Left colon (tissue), 2 donors: ENCODE data around the gene ZBTB20. TPM values are rescaled to one million over a fixed set of nuclear protein-coding genes. Genes with fewer than 3 reads are reported as not detected.

Experiments used
- ATAC-seq: fragments of 200-7000 bp; cut with Tn5 transposase; one replicate; pipeline ENCODE4 v1.9.1; 2020; ENCODE audit warnings: mild to moderate bottlenecking, moderate library complexity
- DNase-seq, 2 donors: peaks; one replicate each; pipeline ENCODE4 v3.0.0-alpha.2; 2020
- intact Hi-C, 2 donors: fragments of 100-400 bp; cut with DNase I in 1 of 2; cut with micrococcal nuclease in 1 of 2; formaldehyde crosslinking; loops; one replicate each; pipeline versions ENCODE4 v1.11.2 to v1.14.0; 2022; cut with DNase I, micrococcal nuclease
- total RNA-seq, 2 donors: library from RNA; stranded (reverse); fragmentation: NEBNext Ultra II Directional; extraction: Animal tissue kit (Norgen Biotek cat#: 25700); gene quantifications; one replicate each; pipeline ENCODE4 v1.2.1, GENCODE V29; 2021
- donor health status: DM: no; HTN: no; CAD: no.
- donor health status: DM: yes; HTN: yes; CAD: no.

The ZBTB20 gene
- total RNA-seq, 2 donors from 2014 or later: 27.1 to 27.3 TPM

- DNase-seq (no peak), ATAC-seq (no peak)
- intact Hi-C loops: no loop called here
These were observed 640.3 kb downstream of the ZBTB20 start for GRCh38 chr3:114506591-114507300.

- intact Hi-C loops: no loop called here
- ATAC-seq: no peak
- no peak for DNase-seq
These were observed 642.0 kb downstream of the ZBTB20 start for GRCh38 chr3:114504941-114505628.

- ATAC-seq (no peak), DNase-seq (no peak)
- intact Hi-C loops: no loop called here
These were observed 644.9 kb downstream of the ZBTB20 start for GRCh38 chr3:114502204-114502603.

GRCh38 chr3:114499976-114500375 is 647.1 kb downstream of the ZBTB20 start:
- no peak for ATAC-seq
- no peak for DNase-seq
- intact Hi-C loops: no loop called here

DNA sequence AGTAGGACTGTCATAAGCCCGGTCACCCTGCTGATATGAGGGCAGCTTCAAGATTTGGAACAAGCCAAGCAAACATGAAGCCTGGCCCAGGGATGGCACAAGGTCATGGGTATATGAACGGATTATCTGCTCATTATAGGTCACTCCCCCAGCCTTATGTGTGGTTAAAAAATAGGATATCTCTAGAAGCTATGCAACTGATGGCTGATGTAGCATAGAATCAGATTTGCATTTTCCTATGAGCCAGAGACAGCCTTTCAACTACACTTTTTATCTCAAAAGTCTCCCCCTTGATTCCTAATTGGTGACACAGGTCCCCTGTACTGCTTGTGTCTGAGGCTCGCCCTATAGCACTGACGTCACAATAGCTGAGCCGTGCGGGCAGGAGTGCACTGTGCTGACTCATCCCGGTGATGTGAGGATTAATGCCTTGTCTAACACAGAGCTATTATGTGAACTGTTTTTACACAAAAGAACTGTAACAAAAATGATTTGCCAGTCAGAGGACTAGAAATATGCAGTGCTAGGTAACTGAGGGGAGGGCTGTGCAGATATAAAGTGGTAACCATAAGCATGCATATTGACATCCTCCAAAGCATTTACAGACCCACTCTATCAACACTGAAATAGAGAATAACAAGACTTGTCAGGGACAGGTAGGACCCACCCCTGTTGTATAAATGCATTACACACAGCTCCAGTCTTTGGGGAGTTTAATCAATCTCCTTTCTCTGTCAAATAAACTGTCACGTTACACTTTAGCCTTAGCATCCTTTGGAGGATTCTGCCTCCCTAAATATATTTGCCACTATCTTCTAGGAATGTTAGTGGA is 648.3 kb downstream of the ZBTB20 start:
- DNase-seq: no peak
- intact Hi-C loops: no loop called here
- no peak for ATAC-seq

DNA sequence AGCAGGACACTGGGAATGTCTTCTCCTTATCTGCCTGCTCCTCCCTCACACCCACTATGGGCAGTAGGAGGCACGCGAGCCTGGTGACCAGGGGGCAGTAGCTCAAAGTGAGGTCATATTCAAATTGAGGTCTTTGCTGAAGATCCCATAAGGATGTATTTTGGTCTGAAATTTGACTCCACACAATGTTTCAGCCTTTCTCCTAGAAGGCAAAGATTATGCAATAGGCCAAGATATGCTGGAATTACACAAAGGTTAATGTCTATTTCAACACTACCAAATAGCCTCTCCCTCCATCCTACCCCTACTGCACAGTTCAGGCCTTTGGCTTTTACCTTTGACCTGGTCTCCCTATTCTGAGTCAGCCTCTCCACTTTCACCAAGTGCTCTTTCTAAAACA is 650.2 kb downstream of the ZBTB20 start:
- ATAC-seq (no peak), DNase-seq (no peak)
- intact Hi-C loops: no loop called here

DNA sequence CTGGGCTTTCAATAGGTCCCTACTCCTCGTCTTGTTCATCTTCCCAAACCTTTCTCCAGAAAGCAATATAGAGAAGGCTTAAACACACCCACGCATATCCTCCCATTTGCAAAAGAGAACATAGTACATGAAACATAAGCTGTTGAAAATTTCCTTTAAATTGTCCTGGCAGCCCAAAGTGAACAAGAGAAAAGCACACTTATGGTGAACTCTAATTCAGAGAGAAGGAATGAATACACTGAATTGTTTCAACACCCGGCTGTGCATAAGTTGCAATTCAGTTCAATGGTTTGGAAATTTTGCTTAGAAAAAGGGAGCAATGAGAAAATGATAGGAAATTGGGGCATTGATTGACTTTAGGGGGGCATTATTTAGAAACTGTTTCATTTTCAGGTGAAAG is 650.6 kb downstream of the ZBTB20 start:
- ATAC-seq: no peak
- DNase-seq: no peak
- intact Hi-C loops: no loop called here

DNA sequence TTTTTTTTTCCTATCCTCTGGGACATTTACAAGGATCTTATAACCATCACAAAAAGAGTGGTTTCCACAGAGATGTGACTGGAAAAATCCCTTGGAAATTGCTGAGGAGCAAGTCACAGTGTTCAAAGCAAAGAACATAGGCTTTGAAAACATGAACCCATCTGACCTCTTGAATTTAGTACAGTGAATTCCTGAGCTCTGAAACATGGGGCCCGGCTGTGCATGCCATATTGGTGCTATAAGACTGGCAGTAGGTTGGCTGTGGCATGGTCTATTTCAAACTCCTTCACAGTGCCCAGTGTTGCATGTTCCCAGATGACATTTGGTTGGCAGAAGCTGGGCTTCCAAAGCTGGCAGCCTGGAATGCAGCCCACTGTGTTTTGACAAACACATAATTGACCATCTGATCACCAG is 651.1 kb downstream of the ZBTB20 start:
- no peak for ATAC-seq
- no peak for DNase-seq
- intact Hi-C loops: no loop called here

GRCh38 chr3:114494498-114494897 is 652.6 kb downstream of the ZBTB20 start:
- intact Hi-C loops: no loop called here
- DNase-seq (no peak), ATAC-seq (no peak)

DNA sequence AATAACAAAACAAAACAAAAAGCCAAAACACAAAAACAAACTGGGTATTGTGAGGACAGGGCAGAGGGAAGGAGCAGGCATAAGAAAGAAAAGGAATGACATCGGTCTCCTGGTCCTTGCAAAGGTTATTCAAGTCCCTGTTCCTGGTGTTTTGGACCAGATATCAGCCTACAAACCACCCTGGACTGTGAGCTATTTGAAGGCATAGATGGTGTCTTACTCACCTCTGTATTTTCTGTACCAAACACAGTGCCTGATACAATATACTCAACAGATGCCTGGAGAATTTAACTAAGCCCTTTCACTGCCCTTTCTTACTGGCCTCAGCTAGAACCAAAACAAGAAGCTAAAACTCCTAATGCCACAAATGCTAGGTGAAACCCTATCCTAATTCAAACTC is 656.3 kb downstream of the ZBTB20 start:
- intact Hi-C loops: no loop called here
- ATAC-seq: no peak

DNA sequence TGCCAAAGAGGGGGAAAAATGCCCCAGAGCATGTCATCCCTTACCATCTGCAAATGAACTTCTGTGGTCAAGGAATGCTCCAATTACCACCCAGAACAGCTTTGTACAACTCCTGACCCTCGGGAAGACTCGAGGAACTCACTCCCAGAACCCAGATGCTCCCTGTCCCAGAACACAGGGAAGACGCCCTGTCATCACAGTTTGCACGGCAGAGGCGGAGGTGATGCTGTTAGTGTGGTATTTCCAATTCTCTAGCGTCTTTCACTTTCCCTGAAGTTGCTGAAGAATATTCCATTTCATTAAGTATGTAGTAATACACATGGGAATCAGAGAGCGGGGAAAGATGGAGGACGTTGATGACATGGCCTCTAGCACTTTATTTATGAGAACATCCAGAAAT is 659.6 kb downstream of the ZBTB20 start:
- intact Hi-C loops: no loop called here
- DNase-seq: no peak
- ATAC-seq: no peak

More for the DNA sequence above, 656.3 kb downstream of the ZBTB20 start:
- no peak for DNase-seq

DNA sequence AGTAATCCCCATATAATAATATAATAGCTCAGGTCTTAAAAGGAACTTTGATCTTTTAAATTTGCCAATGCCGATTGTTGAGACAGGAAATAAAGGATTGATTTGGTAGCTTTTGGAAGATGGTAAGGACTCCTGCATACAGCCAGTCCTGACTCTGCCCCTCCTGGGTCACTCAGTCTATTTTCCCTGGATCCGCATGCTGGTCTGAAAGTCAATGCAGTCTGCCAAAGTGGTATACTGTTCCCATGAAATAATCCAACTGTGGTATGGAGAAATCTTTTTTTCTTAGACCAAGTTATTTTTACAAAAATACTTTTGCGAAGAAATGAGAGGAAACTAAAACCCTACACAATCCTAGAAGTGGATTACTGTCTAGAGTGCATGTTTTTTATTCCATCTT is 662.2 kb downstream of the ZBTB20 start:
- ATAC-seq (no peak), DNase-seq (no peak)
- intact Hi-C loops: no loop called here

GRCh38 chr3:114481113-114481512 is 666.0 kb downstream of the ZBTB20 start:
- no peak for DNase-seq
- ATAC-seq: no peak
- intact Hi-C loops: no loop called here

DNA sequence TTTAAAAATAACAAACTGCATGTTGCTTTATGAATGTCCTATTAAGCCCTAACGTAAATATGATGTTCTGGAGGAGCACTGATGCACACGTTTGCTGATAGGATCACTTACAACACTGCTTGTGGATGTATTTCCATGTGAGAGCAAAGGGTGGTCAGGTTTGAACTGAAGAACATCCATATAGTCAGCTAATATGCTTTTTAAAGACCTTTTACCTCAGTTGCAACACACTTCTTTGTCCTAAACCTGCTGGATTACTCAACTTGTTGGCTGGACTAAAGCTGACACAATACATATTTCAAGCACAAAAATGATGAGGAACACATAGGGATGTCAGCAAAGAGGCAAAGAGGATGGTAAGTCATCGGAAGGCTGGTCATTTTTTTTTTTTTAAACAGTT is 666.6 kb downstream of the ZBTB20 start:
- DNase-seq: no peak
- intact Hi-C loops: no loop called here

DNA sequence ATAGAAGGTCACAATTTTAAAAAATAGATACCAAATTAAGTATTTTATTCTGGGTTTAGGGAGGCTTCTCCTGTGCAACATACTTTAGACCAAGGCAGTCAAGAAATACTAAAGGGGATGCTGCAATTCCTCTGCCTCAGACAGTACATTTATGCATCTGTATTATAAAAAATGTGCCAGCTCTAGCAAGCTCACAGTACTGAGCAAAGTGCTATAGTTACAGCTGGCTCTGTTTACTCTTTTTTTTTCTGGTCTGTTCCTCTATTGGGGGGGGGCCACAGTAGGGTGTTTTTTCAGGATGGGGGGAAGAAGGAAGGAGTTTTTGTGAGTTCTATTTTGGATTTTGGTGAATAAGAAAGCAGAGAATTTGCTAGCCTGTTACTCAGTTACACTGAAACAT is 668.3 kb downstream of the ZBTB20 start:
- DNase-seq (no peak), ATAC-seq (no peak)
- intact Hi-C loops: no loop called here

More for the DNA sequence above, 666.6 kb downstream of the ZBTB20 start:
- ATAC-seq: no peak

GRCh38 chr3:114476511-114476910 is 670.6 kb downstream of the ZBTB20 start:
- DNase-seq: no peak
- intact Hi-C loops: no loop called here
- ATAC-seq: no peak

DNA sequence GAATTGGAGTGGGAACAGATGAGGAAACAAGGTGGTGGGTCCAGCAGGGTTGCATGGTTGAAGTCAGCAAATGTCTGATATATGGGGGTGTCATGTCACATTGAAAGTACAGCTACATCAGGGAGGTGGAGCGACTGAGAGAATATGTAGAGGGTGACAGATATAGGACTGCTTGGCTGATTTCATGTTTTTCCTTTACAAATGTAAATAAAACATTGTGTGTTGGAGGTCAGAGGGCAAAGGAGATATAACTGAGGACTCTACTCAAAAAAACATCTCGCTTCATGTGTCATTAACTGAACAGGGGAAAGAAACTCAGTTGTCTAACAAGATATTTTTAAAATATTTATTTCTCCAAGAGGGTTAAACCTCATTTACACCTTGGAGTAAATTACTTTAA is 675.6 kb downstream of the ZBTB20 start:
- ATAC-seq (no peak), DNase-seq (no peak)
- intact Hi-C loops: no loop called here

DNA sequence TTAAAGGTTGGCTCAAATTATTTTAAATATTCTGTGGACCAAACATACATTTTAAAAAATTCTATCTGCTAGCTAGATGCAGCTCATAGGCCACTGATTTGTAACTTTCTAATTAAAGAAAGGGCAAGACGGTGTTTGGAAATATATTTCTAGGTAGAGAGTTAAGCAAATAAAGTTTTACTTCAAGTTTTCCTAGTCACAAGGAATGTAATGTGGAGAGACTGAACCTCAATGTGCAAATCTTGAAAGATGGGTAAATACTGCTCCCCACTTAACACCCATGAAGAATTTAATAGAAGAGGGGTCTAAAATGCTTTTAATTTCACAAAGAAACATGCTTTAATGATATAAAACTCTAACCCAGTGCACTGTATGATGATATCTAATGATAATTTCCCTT is 678.0 kb downstream of the ZBTB20 start:
- intact Hi-C loops: no loop called here
- ATAC-seq (no peak), DNase-seq (no peak)

GRCh38 chr3:114466816-114467215 is 680.3 kb downstream of the ZBTB20 start:
- intact Hi-C loops: no loop called here
- ATAC-seq: no peak
- no peak for DNase-seq

GRCh38 chr3:114466251-114466650 is 680.8 kb downstream of the ZBTB20 start:
- no peak for ATAC-seq
- intact Hi-C loops: no loop called here

More at GRCh38 chr3:114466251-114466650, 680.8 kb downstream of the ZBTB20 start:
- no peak for DNase-seq
